A549 treated with CORT108297 at 1 μM for 4 hours (cell line): ENCODE measurements around the gene PTGFRN. TPM values are rescaled to one million over a fixed set of nuclear protein-coding genes. Genes with fewer than 3 reads are reported as not detected.

Experiments
- total RNA-seq: library from RNA; stranded (reverse); fragments of 200-300 nt; extraction: Qiagen RNA extraction; gene quantifications from 5 replicates; pipeline ENCODE4 v1.2.3, GENCODE V29; 2022

PTGFRN gene
- total RNA-seq = 14.7 to 17.3 TPM (median 16.3 TPM) in 5 replicates

GRCh38 chr1:116909512-116910378 is at the start of gene PTGFRN:
TSS of gene PTGFRN (plus strand) at chr1:116909916. CDS start at chr1:116910204, 288 bp downstream.

DNA sequence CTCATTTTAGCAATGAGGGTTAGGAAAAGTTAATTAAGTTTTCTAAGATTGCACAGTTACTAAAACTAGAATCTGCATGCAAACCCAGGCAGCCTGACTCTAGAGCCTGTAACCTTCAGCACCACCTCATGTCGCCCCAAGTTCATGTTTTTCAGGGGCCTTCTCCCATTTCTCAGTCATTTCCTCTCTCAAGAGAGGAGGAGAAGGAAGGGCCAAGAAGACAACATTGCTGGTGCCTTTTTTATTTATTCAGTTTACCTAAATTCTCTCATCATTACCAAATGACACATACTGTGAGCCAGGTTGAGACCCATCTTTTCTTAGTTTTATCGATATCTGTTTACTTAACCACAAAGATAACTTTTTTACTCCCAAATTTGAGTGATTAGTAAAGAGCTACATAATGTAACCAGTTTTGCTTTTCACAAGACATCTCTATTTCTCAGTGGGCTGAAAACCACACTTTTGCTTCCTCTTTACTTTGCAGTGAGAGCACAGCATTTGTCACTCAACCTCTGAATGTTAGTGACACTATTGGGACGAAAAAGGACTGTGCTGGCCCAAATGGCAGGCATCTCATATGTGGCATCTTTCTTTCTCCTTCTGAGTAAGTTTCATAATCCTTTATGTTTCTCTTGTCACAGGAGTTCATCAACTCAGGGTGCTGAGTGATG is 91.7 kb downstream of the PTGFRN start, which contains the start of gene CD101:
Gene CD101 (plus strand): TSS at position 507 of the 674 bp plus-strand sequence. CDS start 58 bp downstream, at position 565.

Other genes starting within 250 kb of the PTGFRN start
- 17.1 to 24.2 TPM (median 20.8 TPM) in 5 replicates for gene IGSF3, start 242.2 kb upstream of the PTGFRN start, total RNA-seq
- not detected in 5 replicates for gene CD2, start 155.5 kb upstream of the PTGFRN start, total RNA-seq
- gene CD101, start 91.8 kb downstream of the PTGFRN start, total RNA-seq = 0.10 to 0.46 TPM (median 0.29 TPM) in 5 replicates
- 14.6 to 22.5 TPM (median 21.2 TPM) in 5 replicates for gene TTF2, start 150.4 kb downstream of the PTGFRN start, total RNA-seq
- 1.1 to 1.6 TPM (median 1.5 TPM) in 5 replicates for gene TRIM45, start 211.8 kb downstream of the PTGFRN start, total RNA-seq